ENCODE data around the gene COMP.

COMP gene

DNA sequence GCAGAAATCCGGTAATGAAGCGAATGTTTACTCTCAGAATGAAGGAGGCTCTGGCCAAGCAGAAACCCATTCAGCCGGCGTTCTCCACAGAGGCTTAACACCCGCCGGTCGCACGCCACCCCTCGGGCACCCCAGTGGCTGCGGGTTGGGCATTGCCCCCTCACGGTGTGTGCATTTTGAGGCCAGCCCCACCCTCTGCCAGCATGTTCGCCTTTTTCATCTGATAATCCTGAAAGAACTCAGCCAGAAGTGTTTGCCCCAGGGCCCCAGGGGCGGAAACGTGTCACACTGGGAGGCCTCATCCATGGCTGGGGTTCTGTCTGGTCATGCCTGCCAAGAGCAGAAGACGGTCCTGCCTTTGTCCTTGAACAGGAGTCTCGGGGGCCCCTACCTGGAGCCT, 34.2 kb downstream of the COMP start:
- H3K27ac Mint-ChIP-seq, result no peak overlapping the region
- peaks cover 5% of the 10 kb centered on the region for H3K36me3 Mint-ChIP-seq
- no peaks in the 10 kb centered on the region for H3K9me3 Mint-ChIP-seq (ENCODE audit: low read depth)
- no peaks in the 10 kb centered on the region for H3K4me1 Mint-ChIP-seq (ENCODE audit: low read depth)
- no peaks in the 10 kb centered on the region for H3K27me3 Mint-ChIP-seq
- no peak overlapping the region for H3K4me3 Mint-ChIP-seq

DNA sequence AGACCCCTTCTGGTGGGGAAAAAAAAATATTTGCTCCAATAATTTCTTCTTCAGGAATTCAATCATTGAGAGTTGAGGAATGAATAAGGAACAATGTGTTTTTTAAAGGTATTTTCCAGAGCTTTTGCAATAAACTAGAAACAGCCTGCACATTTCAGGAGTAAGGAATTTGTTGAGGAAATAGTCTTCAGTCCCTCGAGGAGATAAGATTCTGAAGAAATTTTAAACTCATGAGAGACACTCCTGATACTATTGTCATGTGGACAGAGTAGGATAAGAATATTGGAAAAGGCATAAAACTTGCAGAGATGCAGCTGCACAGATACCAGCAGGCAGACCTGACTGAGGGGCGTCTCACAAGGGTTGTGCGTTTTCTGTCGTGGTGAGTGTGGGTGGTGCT, 36.6 kb downstream of the COMP start:
- no peaks in the 10 kb centered on the region for H3K4me1 Mint-ChIP-seq (ENCODE audit: low read depth)
- H3K27me3 Mint-ChIP-seq, result no peaks in the 10 kb centered on the region
- H3K36me3 Mint-ChIP-seq, result peaks cover 8% of the 10 kb centered on the region
- H3K27ac Mint-ChIP-seq, result no peak overlapping the region
- no peak overlapping the region for H3K4me3 Mint-ChIP-seq
- no peaks in the 10 kb centered on the region for H3K9me3 Mint-ChIP-seq (ENCODE audit: low read depth)

DNA sequence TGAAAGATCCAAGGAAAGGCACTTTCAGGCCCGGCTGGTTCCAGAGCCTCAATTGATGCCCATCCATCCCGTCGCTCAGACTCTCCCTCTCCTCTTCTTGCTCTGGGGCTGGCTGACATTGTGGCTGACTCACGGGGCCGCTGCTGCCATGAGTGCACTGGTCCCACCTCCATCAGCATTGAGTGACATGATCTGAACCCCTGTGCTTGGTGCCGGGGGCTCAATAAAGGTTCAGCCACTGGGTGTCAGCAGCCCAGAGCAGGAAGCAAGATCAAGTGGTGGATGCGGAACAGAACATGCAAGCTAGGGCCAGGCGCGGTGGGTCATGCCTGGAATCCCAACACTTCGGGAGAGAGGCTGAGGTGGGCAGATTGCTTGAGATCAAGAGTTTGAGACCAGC, 39.5 kb downstream of the COMP start:
- Mint-ChIP-seq H3K27ac (no peak overlapping the region), H3K27me3 (no peaks in the 10 kb centered on the region), H3K4me3 (no peak overlapping the region), H3K9me3 (ENCODE audit: low read depth) (no peaks in the 10 kb centered on the region), H3K36me3 (peaks cover 8% of the 10 kb centered on the region), H3K4me1 (ENCODE audit: low read depth) (no peaks in the 10 kb centered on the region)

DNA sequence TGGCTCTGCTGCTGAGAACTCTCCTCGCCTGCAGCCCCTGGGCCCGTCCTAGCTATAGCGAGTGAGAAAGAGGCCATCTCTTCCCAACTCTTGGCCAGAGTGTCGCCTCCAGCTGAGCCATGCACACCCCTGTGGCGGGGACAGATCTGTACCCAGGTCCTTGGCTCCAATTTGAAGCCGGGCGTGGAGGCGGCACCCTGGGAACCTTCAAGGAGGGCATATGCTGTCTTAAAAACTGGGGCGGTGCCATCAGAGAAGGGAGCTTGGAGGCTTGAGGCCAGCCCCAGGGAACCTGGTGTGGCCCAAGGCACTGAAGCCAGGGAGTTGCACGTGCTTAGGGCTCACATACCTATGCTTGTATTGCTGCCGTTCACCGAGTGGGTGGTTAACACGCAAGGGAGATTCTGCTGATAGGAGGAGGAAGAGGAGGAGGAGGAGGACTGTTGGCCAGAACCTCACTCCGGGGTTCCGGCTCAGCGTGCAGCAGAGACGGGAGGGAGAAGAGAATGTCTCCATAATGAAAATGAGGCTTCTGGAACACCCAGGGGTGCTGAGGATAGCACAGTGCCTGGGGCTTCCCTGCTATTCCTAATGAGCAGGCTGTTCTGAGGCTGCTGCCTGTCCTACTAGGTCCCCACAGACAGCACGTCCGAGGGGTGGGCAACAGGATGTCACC, 40.7 kb downstream of the COMP start:
- no peaks in the 10 kb centered on the region for H3K9me3 Mint-ChIP-seq (ENCODE audit: low read depth)
- no peak overlapping the region for H3K27ac Mint-ChIP-seq
- no peaks in the 10 kb centered on the region for H3K4me1 Mint-ChIP-seq (ENCODE audit: low read depth)
- H3K36me3 Mint-ChIP-seq, result peaks cover 8% of the 10 kb centered on the region
- H3K27me3 Mint-ChIP-seq, result no peaks in the 10 kb centered on the region
- no peak overlapping the region for H3K4me3 Mint-ChIP-seq

DNA sequence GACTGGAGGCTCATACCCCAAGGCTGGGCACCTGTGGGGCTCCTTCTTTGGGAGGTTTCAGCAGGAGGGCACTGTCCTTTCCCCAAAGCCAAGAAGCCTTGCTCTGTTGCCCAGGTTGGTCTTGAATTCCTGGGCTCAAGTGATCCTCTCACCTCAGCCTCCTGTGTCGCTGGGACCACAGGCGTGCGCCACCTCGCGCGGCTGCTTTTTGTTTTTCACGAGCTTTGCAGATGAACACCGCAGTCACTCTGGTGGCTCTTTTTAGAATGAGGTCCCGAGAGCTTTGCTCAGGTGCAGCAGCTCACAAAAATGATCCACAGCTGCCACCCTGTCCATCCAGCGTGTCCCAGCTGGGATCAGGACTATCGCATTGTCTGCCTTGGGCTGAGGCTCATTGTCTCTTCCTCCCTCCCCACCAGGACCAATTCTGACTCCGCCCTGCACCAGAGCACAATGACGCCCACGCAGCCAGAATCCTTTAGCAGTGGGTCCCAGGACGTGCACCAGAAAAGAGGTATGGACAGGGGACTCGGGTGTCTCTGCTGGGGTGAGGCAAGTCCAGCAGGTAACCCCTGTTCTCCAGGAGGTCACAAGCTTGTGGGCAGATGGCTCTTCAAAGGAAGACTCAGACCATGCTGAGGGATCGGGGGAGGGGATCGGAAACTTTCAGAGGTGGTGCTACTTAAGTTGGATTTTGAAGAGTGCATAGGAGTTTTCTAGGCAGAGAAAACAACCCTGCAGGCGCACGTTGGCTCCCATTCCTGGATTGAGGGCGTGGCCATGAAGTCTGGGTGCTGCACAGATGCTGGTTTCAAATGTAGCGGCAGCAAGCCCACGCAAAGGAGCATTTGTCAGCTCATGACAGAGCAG, 41.5 kb downstream of the COMP start:
- H3K27me3 Mint-ChIP-seq, result no peaks in the 10 kb centered on the region
- no peaks in the 10 kb centered on the region for H3K9me3 Mint-ChIP-seq (ENCODE audit: low read depth)
- peaks cover 8% of the 10 kb centered on the region for H3K36me3 Mint-ChIP-seq
- H3K4me1 Mint-ChIP-seq (ENCODE audit: low read depth), result no peaks in the 10 kb centered on the region
- H3K27ac Mint-ChIP-seq, result no peak overlapping the region
- H3K4me3 Mint-ChIP-seq, result no peak overlapping the region

DNA sequence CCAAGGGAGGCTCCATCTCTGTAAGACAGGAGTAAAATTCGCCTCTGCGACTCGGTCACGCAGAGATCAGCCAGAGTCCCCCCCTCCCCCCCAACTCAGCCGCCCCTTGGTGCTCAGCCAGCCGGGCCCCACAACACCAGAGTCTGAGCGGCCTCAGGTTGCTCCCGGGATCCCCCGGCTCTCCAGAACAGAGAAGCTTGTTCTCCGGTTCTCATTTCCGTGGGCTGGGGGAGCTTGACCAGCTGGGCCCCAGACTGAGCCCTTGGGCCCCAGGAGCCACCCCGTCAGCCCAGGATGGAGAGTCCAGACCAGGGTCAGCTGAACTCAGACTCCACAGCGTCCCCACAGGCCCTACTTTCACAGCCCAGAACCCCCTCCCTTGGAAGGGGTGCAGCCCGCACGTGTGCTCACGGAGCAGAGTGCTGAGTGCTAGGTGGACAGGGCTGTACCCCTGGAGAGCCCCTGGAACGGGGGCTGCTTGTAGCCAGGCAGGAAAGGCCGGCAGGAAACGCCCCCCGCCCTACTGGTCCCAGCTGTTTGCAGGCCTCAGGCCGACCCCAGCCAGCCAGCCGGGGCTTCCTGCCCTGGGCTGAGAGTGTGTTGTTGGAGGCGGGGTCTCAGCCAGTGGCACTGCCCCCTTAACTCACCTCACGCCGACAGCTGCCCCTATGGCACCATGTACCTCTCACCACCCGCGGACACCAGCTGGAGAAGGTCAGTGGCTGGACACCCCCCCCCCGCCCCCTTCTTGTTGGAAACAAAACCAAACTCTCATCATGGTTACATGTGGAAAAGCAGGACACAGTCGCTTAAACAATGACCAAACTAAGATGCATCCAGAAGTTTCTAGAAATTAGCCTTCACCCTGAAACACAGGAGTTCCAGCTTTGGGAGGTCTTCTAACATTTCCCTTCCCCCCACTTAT, 44.4 kb downstream of the COMP start:
- H3K36me3 Mint-ChIP-seq, result peaks cover 2% of the 10 kb centered on the region
- no peaks in the 10 kb centered on the region for H3K4me1 Mint-ChIP-seq (ENCODE audit: low read depth)
- no peaks in the 10 kb centered on the region for H3K27me3 Mint-ChIP-seq
- no peak overlapping the region for H3K27ac Mint-ChIP-seq
- H3K9me3 Mint-ChIP-seq (ENCODE audit: low read depth), result no peaks in the 10 kb centered on the region
- no peak overlapping the region for H3K4me3 Mint-ChIP-seq

DNA sequence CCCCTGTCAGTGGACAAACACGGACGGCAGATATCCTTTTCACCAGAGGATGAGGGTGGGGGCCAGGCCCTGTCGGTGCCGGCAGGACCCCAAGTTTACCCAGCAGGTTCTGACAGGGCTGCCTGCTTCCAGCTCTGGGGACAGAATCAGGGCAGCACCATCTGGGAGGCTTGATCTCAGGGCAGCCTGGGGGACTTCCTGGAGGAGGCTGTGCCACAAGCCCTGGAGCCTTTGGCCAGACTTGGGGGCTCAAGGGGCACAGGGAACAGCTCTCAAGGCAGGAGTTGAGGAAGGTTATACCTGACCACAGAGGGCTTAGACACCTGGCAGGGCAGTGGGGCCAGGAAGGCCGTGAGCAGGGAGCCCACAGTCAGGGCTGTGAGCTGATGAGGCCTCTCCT, 45.2 kb downstream of the COMP start:
- Mint-ChIP-seq H3K27me3 (no peaks in the 10 kb centered on the region), H3K4me1 (ENCODE audit: low read depth) (no peaks in the 10 kb centered on the region), H3K36me3 (peaks cover 2% of the 10 kb centered on the region), H3K27ac (no peak overlapping the region), H3K4me3 (no peak overlapping the region), H3K9me3 (ENCODE audit: low read depth) (no peaks in the 10 kb centered on the region)

DNA sequence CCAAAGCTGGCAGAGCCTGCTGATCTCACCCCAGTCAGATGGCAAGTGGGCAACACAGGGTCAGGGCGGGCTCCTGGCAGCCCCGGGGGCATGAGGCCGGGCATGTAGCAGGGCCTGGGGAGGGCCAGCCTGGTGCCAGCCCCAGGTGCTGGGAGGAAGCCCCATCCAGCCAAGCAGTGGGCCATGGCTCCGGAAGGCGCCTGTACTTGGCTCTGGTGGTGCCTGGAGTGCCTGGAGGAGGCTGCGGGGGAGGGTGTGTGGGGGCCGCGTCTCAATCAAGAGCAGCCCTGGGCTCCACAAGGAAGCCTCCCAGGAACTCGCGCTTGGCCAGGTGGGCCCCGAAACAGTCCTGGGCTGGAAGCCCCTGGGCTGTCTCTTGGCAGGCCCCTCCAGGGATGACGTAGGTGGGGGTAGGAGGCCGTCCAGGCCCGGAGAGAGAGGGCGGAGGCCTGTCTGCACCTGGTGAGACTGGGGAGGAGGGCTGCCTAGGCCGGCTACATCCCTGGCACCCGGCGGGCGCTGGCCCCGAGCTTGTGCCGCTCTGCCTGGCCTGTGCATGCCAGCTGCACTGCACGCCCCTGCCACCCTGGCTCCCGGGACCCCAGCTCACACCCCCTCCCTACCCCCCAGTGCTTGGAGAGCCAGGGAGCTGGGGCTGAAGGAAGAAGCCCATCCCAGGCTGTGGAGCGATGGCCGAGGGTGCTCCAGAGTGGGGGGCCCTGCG, 45.9 kb downstream of the COMP start:
- Mint-ChIP-seq H3K4me1 (ENCODE audit: low read depth) (no peaks in the 10 kb centered on the region), H3K9me3 (ENCODE audit: low read depth) (no peaks in the 10 kb centered on the region), H3K36me3 (no peaks in the 10 kb centered on the region), H3K27me3 (no peaks in the 10 kb centered on the region), H3K4me3 (no peak overlapping the region), H3K27ac (no peak overlapping the region)

DNA sequence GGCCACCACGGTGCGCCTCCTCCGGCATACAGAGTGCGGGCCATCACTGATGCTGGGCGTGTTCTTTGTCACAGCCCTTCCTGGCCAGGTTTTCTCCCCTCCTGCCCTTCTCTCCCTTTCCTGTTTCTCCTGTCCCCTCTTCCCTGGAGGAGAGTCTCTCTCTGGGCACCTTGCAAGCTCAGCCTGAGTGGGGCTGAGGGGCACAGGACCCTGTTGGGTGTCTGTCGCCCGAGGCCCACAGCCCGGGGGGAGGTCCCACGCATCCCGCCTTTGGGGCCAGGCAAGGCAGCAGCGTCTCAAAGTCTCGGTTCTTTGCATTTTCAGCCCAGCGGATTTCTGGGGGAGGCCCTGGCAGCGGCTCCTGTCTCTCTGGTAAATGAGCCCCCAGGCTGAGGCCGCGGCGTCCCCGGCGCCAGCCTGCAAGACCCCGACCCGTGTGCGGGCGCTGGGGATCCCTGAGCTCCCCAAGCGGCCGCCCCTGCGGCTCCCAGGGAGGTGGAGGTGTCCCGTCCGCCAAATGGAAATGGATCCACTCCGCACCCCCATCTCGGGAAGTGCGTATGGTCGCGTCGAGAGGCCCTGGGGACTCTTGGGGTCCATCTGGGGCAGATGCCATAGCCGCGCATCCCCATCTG, 47.2 kb downstream of the COMP start:
- no peaks in the 10 kb centered on the region for H3K36me3 Mint-ChIP-seq

DNA sequence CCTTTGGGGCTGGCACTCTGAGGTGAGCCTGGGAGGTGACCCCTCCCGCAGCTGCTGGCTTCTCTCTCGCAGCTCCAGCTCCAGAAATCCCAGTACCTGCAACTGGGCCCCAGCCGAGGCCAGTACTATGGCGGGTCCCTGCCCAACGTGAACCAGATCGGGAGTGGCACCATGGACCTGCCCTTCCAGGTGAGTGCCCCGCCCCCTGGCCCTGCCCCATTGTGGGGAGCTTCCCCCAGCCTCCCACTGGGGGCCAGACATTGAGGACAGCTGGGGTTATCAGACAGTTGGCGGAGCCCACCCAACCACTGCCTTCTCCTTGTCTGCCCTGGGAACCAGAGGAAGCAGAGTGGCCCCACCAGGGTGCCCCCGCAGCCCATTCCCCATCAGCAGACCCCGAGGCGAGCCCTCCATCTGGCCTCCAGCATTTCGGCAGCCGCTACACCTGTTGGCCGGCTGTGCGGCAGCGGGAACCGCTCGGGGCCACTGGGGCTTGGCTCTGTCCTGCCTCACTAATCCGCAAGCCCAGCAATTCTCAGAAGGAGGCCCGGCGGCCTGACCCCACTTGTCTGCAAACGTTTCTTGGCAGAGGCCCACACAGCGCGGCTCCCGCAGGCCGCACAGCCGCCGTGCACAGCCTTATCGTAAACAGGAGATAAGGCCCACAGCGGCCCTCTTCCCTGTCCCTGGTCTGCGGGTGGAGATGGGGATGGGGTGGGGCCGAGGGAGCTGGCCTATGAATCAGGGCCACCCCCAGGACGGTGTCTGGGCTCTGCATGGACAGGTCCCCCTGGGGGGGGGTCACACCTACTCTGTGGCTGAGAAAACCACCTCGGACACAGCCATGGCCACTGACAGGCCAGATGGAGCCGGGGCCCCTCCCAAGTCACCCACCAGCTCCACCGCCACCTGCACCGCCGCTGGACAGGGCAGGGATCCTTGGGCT, 48.0 kb downstream of the COMP start:
- Mint-ChIP-seq H3K27me3 (no peaks in the 10 kb centered on the region), H3K4me1 (ENCODE audit: low read depth) (no peaks in the 10 kb centered on the region), H3K9me3 (ENCODE audit: low read depth) (no peaks in the 10 kb centered on the region), H3K27ac (no peak overlapping the region), H3K4me3 (no peak overlapping the region), H3K36me3 (no peaks in the 10 kb centered on the region)

More for the DNA sequence above, 47.2 kb downstream of the COMP start:
- H3K27ac Mint-ChIP-seq, result no peak overlapping the region
- no peak overlapping the region for H3K4me3 Mint-ChIP-seq
- no peaks in the 10 kb centered on the region for H3K9me3 Mint-ChIP-seq (ENCODE audit: low read depth)
- no peaks in the 10 kb centered on the region for H3K4me1 Mint-ChIP-seq (ENCODE audit: low read depth)
- no peaks in the 10 kb centered on the region for H3K27me3 Mint-ChIP-seq

DNA sequence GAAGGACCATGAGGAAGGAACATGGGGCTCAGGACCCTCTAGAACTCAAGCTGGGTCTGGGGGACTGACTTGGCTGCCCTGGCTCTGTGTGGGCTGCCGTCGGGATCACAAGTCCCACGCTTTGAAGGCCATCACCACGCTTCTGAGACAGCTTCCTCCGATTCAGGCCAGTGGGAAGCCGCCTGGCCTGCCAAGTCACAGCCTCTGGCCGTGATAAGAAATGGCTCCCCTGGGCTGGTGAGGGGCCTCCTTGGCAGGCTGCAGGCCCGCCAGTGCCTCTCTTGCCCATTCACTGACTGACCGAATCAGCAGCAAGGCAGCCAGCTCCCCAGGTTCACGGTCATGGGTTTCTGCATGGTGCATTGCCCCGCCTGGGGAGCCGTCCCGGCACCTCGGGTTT, 48.8 kb downstream of the COMP start:
- Mint-ChIP-seq H3K4me1 (ENCODE audit: low read depth) (peaks cover 3% of the 10 kb centered on the region), H3K27me3 (no peaks in the 10 kb centered on the region), H3K9me3 (ENCODE audit: low read depth) (no peaks in the 10 kb centered on the region), H3K4me3 (no peak overlapping the region), H3K36me3 (no peaks in the 10 kb centered on the region), H3K27ac (no peak overlapping the region)

DNA sequence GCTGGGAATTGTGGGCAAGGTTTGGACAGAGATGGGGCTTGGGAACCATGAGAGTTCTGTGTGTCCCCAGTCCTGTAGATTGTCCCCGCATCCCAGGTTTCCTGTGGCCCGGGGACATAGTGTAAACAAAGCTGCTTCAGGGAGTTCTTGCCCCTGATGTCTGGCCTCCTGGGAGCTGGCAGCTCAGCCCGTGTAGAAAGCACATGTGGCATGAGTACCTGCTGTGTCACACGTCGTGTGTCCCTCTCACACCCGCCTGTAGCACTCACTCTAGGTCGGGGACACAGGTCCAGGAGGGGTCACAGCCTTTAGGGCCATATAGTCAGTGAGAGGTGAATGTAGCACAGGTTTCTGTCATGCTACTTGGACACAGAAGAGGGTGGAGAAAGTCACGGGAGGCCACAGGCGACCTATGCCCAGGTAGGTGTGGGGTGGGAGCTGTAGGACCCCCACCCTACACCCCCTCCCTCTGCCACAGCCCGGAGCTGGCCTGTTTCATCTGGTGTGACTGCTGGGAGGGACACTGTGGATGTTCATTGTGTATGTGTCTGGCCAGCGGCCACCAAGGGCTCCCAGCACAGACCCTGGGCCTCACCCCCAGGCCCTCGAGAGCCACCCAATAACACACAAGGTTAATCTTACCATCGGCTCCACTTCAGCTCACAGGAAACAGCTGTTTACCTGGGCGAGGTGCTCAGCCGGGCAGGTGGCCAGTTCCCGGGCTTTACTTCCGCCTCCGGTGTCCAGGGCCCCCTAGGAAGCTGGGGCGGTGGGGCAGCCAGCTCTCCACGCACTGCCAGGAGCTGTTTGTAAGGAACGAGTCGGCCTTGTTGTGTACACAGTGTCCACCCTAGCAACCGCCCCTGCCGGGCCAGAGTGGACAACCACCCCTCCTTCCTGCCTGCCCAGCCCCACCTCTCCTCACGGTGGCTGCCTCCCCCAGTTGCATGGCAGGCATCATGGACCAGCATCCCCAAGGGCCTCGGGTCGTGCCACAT, 49.7 kb downstream of the COMP start:
- Mint-ChIP-seq H3K27me3 (no peaks in the 10 kb centered on the region), H3K9me3 (ENCODE audit: low read depth) (no peaks in the 10 kb centered on the region), H3K4me3 (no peak overlapping the region), H3K27ac (no peak overlapping the region), H3K4me1 (ENCODE audit: low read depth) (peaks cover 3% of the 10 kb centered on the region), H3K36me3 (no peaks in the 10 kb centered on the region)
